OCI-LY3 (cell line): Measurements from ENCODE around the gene SERINC2.
A peak's percentile ranks its signal among the peaks of the same experiment; 100 is the strongest.

ENCODE experiments used
- H2AFZ ChIP-seq: fragments of 200-600, 300-600 bp; shearing (Covaris generic); 2 replicates; pipeline ENCODE4 v1.6.0; 2014; ENCODE audit warnings: antibody characterized with exemption, low read depth, low read length
- H3K27ac ChIP-seq: fragments of 200-600, 300-600 bp; sonication (generic); 2 replicates; pipeline ENCODE4 v1.5.1; 2014; ENCODE audit warnings: mild to moderate bottlenecking, low read length, moderate library complexity, mixed read lengths
- H3K27me3 ChIP-seq: fragments of 200-600, 300-600 bp; sonication (generic); 2 replicates; pipeline ENCODE4 v1.6.1; 2014; ENCODE audit warnings: low read depth, low read length, mixed read lengths
- H3K36me3 ChIP-seq: fragments of 200-600, 300-600 bp; sonication (generic); replicated peaks from 2 replicates; pipeline ENCODE3; 2014; ENCODE audit warnings: low read depth, low read length, mixed read lengths
- H3K4me1 ChIP-seq: fragments of 300-600, 200-600 bp; sonication (generic); 2 replicates; pipeline ENCODE4 v1.6.1; 2014; ENCODE audit warnings: low read length, mixed read lengths
- H3K4me2 ChIP-seq: fragments of 200-600, 300-600 bp; sonication (generic); 2 replicates; pipeline ENCODE4 v1.6.1; 2014; ENCODE audit warnings: low read length, mixed read lengths
- H3K4me3 ChIP-seq: fragments of 300-600, 200-600 bp; sonication (generic); 2 replicates; pipeline ENCODE4 v1.5.1; 2014; ENCODE audit warnings: antibody characterized with exemption, mild to moderate bottlenecking, low read length, moderate library complexity
- H3K79me2 ChIP-seq: fragments of 300-600, 200-600 bp; shearing (Covaris generic); 2 replicates; pipeline ENCODE4 v1.6.1; 2014; ENCODE audit warnings: mild to moderate bottlenecking, low read length, mixed read lengths
- H3K9ac ChIP-seq: fragments of 300-600, 200-600 bp; shearing (Covaris generic); 2 replicates; pipeline ENCODE4 v1.6.0; 2014; ENCODE audit warnings: mild to moderate bottlenecking, low read length, moderate library complexity
- H3K9me3 ChIP-seq: fragments of 200-600, 300-600 bp; shearing (Covaris generic); 2 replicates; pipeline ENCODE4 v1.6.1; 2014; ENCODE audit warnings: low read length, mixed read lengths; ENCODE audit not compliant: insufficient read depth
- H4K20me1 ChIP-seq: fragments of 200-600, 300-600 bp; sonication (generic); 2 replicates; pipeline ENCODE4 v1.6.1; 2016; ENCODE audit warnings: low read length, mixed read lengths; ENCODE audit not compliant: insufficient read depth
- CTCF ChIP-seq: fragments of 200-600, 300-600 bp; sonication (generic); IDR thresholded peaks from 2 replicates; pipeline ENCODE4 v1.5.1; 2014; ENCODE audit warnings: antibody characterized with exemption, low read length, low read depth
- EZH2phosphoT487 ChIP-seq: fragments of 200-600 bp; shearing (Covaris generic); IDR thresholded peaks from 2 replicates; pipeline ENCODE4 v1.6.1; 2018; ENCODE audit warnings: antibody characterized with exemption, mixed run types, low read depth

Gene SERINC2

DNA sequence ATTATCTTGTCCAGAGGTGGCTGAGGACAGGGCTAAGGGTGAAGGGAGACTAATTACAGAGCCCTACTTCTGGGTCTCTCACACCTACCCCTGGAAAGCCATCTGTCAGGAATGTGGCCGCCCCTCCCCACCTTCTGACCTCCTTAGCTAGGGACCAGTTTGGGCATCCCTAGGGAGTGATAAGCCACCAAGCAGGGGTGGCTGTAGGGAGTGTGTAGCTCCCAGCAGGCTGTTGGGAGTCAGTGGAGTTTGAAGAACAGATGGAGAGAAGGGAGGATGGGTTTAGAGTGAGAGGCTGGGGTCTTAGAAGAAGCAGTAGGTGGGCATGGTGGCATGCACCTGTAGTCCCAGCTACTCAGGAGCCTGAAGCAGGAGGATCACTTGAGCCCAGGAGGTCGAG lies 808 bp upstream of the SERINC2 start:
- Histone ChIP-seq H3K4me1 (peaks cover 1% of the 10 kb centered on the region; the same call in 1 of the 2 replicates), H3K9me3 (no peaks in the 10 kb centered on the region), H3K27ac (no peak overlapping the region), H3K27me3 (peaks cover 8% of the 10 kb centered on the region), H4K20me1 (no peaks in the 10 kb centered on the region), H3K4me3 (no peak overlapping the region), H3K4me2 (no peak overlapping the region), H2AFZ (no peak overlapping the region), H3K9ac (no peak overlapping the region), H3K36me3 (no peaks in the 10 kb centered on the region), H3K79me2 (no peaks in the 10 kb centered on the region)
- no peak for TF ChIP-seq CTCF
- no peak for TF ChIP-seq EZH2phosphoT487

GRCh38 chr1:31413405-31414001 lies 490 bp downstream of the SERINC2 start:
- peak overlapping the region; percentile 74 for H3K9ac ChIP-seq
- H4K20me1 ChIP-seq = no peaks in the 10 kb centered on the region
- H3K79me2 ChIP-seq = no peaks in the 10 kb centered on the region
- peaks cover 8% of the 10 kb centered on the region for H3K27me3 ChIP-seq
- H3K36me3 ChIP-seq = no peaks in the 10 kb centered on the region
- H3K4me1 ChIP-seq = peaks cover 2% of the 10 kb centered on the region; the same call in 1 of the 2 replicates
- H3K27ac ChIP-seq = no peak overlapping the region
- H2AFZ ChIP-seq = peak overlapping the region; percentile 83; the same call in 1 of the 2 replicates
- peak overlapping the region; percentile 94 for H3K4me2 ChIP-seq
- no peaks in the 10 kb centered on the region for H3K9me3 ChIP-seq
- no peak for TF ChIP-seq EZH2phosphoT487
- no peak for TF ChIP-seq CTCF
- peak overlapping the region; percentile 93 for H3K4me3 ChIP-seq

- Histone ChIP-seq H3K4me2 (no peak overlapping the region), H3K79me2 (no peaks in the 10 kb centered on the region), H2AFZ (no peak overlapping the region), H3K27ac (no peak overlapping the region), H3K4me3 (no peak overlapping the region), H3K4me1 (peaks cover 6% of the 10 kb centered on the region), H3K9ac (no peak overlapping the region), H4K20me1 (no peaks in the 10 kb centered on the region), H3K9me3 (no peaks in the 10 kb centered on the region), H3K36me3 (no peaks in the 10 kb centered on the region), H3K27me3 (peaks cover 8% of the 10 kb centered on the region)
- TF ChIP-seq EZH2phosphoT487 (no peak), CTCF (no peak)
Observed at GRCh38 chr1:31414980-31415370, 2.0 kb downstream of the SERINC2 start.

GRCh38 chr1:31415658-31416057 lies 2.6 kb downstream of the SERINC2 start:
- Histone ChIP-seq H3K4me2 (no peak overlapping the region), H3K27me3 (peaks cover 8% of the 10 kb centered on the region), H2AFZ (no peak overlapping the region), H3K27ac (no peak overlapping the region), H3K4me3 (no peak overlapping the region), H3K9me3 (no peaks in the 10 kb centered on the region), H3K4me1 (peaks cover 13% of the 10 kb centered on the region), H4K20me1 (no peaks in the 10 kb centered on the region), H3K9ac (no peak overlapping the region), H3K79me2 (no peaks in the 10 kb centered on the region), H3K36me3 (no peaks in the 10 kb centered on the region)
- no peak for TF ChIP-seq CTCF
- TF ChIP-seq EZH2phosphoT487 = no peak
